HEK293 (cell line): ENCODE results near the gene TTC6.

ENCODE experiments used
- CTCF ChIA-PET: fragments of 350-600 bp; formaldehyde crosslinking; extraction: SDS; loops from one replicate; lab custom pipeline; 2021; ENCODE audit warnings: antibody characterized with exemption; lab: Yijun Ruan, JAX
- POLR2A ChIA-PET: fragments of 300-600 bp; formaldehyde crosslinking; extraction: SDS; loops from one replicate; lab custom pipeline; 2020; ENCODE audit warnings: antibody characterized with exemption, inconsistent platforms; lab: Yijun Ruan, JAX
- H3K27ac ChIP-seq: fragments of 200-500 bp; sonication (Bioruptor generic); 2 replicates; pipeline ENCODE4 v1.5.1; 2014; ENCODE audit warnings: low read depth, low read length, control low read depth, inconsistent platforms; ENCODE audit errors: extremely low read depth
- H3K36me3 ChIP-seq, 2 experiments: fragments of 200-500 bp in 1 of 2; sonication (Bioruptor generic) in 1 of 2; 1 replicate in 1 of 2; 2 replicates in 1 of 2; pipeline ENCODE4 v1.5.1; 2014 to 2017; ENCODE audit warnings: inconsistent platforms in 2 of 2, low read length in 2 of 2; ENCODE audit not compliant: control insufficient read depth in 2 of 2, insufficient read depth in 1 of 2
- H3K4me1 ChIP-seq: fragments of 200-500 bp; sonication (Bioruptor generic); 2 replicates; pipeline ENCODE4 v1.5.1; 2014; ENCODE audit warnings: mild to moderate bottlenecking, low read length, inconsistent platforms; ENCODE audit not compliant: control insufficient read depth, insufficient read depth
- H3K4me3 ChIP-seq: 2 replicates; pipeline ENCODE4 v1.5.1; 2011; ENCODE audit warnings: low read depth, mild to moderate bottlenecking, control low read depth, low read length, moderate library complexity
- H3K9me3 ChIP-seq: fragments of 200-500 bp; sonication (Bioruptor generic); 2 replicates; pipeline ENCODE4 v1.5.1; 2014; ENCODE audit warnings: low read depth, low read length, inconsistent platforms; ENCODE audit not compliant: control insufficient read depth, insufficient read depth
- BCL11A ChIP-seq: fragments of 450-650 bp; formaldehyde crosslinking; IDR thresholded peaks from 2 replicates; pipeline ENCODE4 v1.5.1; 2016; ENCODE audit warnings: low read depth, missing biosample characterization, missing genetic modification characterization
- BCL11B ChIP-seq: fragments of 450-650 bp; formaldehyde crosslinking; IDR thresholded peaks from 2 replicates; pipeline ENCODE4 v1.5.1; 2016; ENCODE audit warnings: low read depth, missing biosample characterization, missing genetic modification characterization
- GFI1B ChIP-seq: fragments of 450-650 bp; formaldehyde crosslinking; IDR thresholded peaks from 2 replicates; pipeline ENCODE4 v1.5.1; 2016; ENCODE audit warnings: missing biosample characterization, missing genetic modification characterization
- KLF16 ChIP-seq: fragments of 450-650 bp; formaldehyde crosslinking; IDR thresholded peaks from 2 replicates; pipeline ENCODE4 v1.5.1; 2017; ENCODE audit warnings: missing biosample characterization, missing genetic modification characterization
- MZF1 ChIP-seq: fragments of 450-650 bp; formaldehyde crosslinking; IDR thresholded peaks from 2 replicates; pipeline ENCODE4 v1.5.1; 2017; ENCODE audit warnings: missing biosample characterization, missing genetic modification characterization, borderline replicate concordance
- PRDM2 ChIP-seq: fragments of 450-650 bp; formaldehyde crosslinking; IDR thresholded peaks from 2 replicates; pipeline ENCODE4 v1.5.1; 2016; ENCODE audit warnings: missing biosample characterization, missing genetic modification characterization, borderline replicate concordance
- ZBTB49 ChIP-seq: fragments of 450-650 bp; formaldehyde crosslinking; IDR thresholded peaks from 2 replicates; pipeline ENCODE4 v1.5.1; 2016; ENCODE audit warnings: missing biosample characterization, missing genetic modification characterization, low read depth
- ZNF184 ChIP-seq: fragments of 450-650 bp; IDR thresholded peaks from 2 replicates; pipeline ENCODE4 v1.5.1; 2018; ENCODE audit warnings: missing biosample characterization, mild to moderate bottlenecking, missing genetic modification characterization
- ZNF19 ChIP-seq: fragments of 450-650 bp; formaldehyde crosslinking; IDR thresholded peaks from 2 replicates; pipeline ENCODE4; 2016; ENCODE audit warnings: missing biosample characterization, missing genetic modification characterization, low read depth
- ZNF280D ChIP-seq: fragments of 450-650 bp; formaldehyde crosslinking; IDR thresholded peaks from 2 replicates; pipeline ENCODE4 v1.5.1; 2016; ENCODE audit warnings: missing biosample characterization, missing genetic modification characterization
- ZNF292 ChIP-seq: fragments of 450-650 bp; formaldehyde crosslinking; IDR thresholded peaks from 2 replicates; pipeline ENCODE4 v1.5.1; 2016; ENCODE audit warnings: low read depth, missing biosample characterization, missing genetic modification characterization, borderline replicate concordance
- ZNF354C ChIP-seq: fragments of 450-650 bp; formaldehyde crosslinking; IDR thresholded peaks from 2 replicates; pipeline ENCODE4 v1.5.1; 2016; ENCODE audit warnings: missing biosample characterization, missing genetic modification characterization, low read depth, borderline replicate concordance
- ZNF510 ChIP-seq: fragments of 450-650 bp; formaldehyde crosslinking; IDR thresholded peaks from 2 replicates; pipeline ENCODE4 v1.5.1; 2018; ENCODE audit warnings: mild to moderate bottlenecking, missing genetic modification characterization, missing biosample characterization; ENCODE audit not compliant: insufficient replicate concordance
- ZNF776 ChIP-seq: fragments of 450-650 bp; formaldehyde crosslinking; IDR thresholded peaks from 2 replicates; pipeline ENCODE4 v1.5.0; 2017; ENCODE audit warnings: missing biosample characterization, missing genetic modification characterization, borderline replicate concordance
- ZNF830 ChIP-seq: fragments of 450-650 bp; IDR thresholded peaks from 2 replicates; pipeline ENCODE4 v1.5.0; 2018; ENCODE audit warnings: missing biosample characterization, missing genetic modification characterization, low read depth, mild to moderate bottlenecking, moderate library complexity
- ZSCAN4 ChIP-seq: fragments of 450-650 bp; formaldehyde crosslinking; IDR thresholded peaks from 2 replicates; pipeline ENCODE4 v1.5.1; 2017; ENCODE audit warnings: missing biosample characterization, missing genetic modification characterization
- TF ChIP-seq, protein P1 (sequence below): fragments of 450-650 bp; formaldehyde crosslinking; IDR thresholded peaks from 2 replicates; pipeline ENCODE4 v1.5.1; 2016; ENCODE audit warnings: missing biosample characterization, missing genetic modification characterization
- TF ChIP-seq, protein P2 (sequence below): fragments of 450-650 bp; formaldehyde crosslinking; IDR thresholded peaks from 2 replicates; pipeline ENCODE4 v1.5.0; 2017; ENCODE audit warnings: missing biosample characterization, missing genetic modification characterization, borderline replicate concordance

TTC6 gene

GRCh38 chr14:37617864-37618365 is 22.5 kb downstream of the TTC6 start (continued):
- TF ChIP-seq ZNF280D (tag by site-specific recombination) (no peak), ZNF830 (no peak), ZNF184 (tag by site-specific recombination) (no peak), MZF1 (tag by site-specific recombination) (no peak), ZNF776 (tag by site-specific recombination) (no peak), ZNF292 (no peak), ZNF354C (tag by site-specific recombination) (no peak), ZBTB49 (tag by site-specific recombination) (no peak), ZNF510 (tag by site-specific recombination) (no peak), PRDM2 (tag by site-specific recombination) (no peak)
- TF ChIP-seq, protein P1, sequence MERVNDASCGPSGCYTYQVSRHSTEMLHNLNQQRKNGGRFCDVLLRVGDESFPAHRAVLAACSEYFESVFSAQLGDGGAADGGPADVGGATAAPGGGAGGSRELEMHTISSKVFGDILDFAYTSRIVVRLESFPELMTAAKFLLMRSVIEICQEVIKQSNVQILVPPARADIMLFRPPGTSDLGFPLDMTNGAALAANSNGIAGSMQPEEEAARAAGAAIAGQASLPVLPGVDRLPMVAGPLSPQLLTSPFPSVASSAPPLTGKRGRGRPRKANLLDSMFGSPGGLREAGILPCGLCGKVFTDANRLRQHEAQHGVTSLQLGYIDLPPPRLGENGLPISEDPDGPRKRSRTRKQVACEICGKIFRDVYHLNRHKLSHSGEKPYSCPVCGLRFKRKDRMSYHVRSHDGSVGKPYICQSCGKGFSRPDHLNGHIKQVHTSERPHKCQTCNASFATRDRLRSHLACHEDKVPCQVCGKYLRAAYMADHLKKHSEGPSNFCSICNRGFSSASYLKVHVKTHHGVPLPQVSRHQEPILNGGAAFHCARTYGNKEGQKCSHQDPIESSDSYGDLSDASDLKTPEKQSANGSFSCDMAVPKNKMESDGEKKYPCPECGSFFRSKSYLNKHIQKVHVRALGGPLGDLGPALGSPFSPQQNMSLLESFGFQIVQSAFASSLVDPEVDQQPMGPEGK (tag by site-specific recombination), result no peak

- peaks cover 9% of the 10 kb centered on the region for H3K9me3 ChIP-seq
- no peak overlapping the region for H3K27ac ChIP-seq
- CTCF ChIA-PET, result interaction anchor here (0.5 kb wide), 1 partner anchor 13 kb away, joined by 3 read pairs; no protein-coding TSS in a partner anchor
- H3K4me1 ChIP-seq, result no peaks in the 10 kb centered on the region
- H3K4me3 ChIP-seq, result no peak overlapping the region
- no peaks in the 10 kb centered on the region for H3K36me3 ChIP-seq
- POLR2A ChIA-PET, result no interaction called here
- TF ChIP-seq GFI1B (tag by site-specific recombination) (no peak), BCL11B (tag by site-specific recombination) (no peak), KLF16 (tag by site-specific recombination) (no peak), ZSCAN4 (no peak), ZNF19 (tag by site-specific recombination) (no peak), BCL11A (tag by site-specific recombination) (no peak)
- TF ChIP-seq, protein P2, sequence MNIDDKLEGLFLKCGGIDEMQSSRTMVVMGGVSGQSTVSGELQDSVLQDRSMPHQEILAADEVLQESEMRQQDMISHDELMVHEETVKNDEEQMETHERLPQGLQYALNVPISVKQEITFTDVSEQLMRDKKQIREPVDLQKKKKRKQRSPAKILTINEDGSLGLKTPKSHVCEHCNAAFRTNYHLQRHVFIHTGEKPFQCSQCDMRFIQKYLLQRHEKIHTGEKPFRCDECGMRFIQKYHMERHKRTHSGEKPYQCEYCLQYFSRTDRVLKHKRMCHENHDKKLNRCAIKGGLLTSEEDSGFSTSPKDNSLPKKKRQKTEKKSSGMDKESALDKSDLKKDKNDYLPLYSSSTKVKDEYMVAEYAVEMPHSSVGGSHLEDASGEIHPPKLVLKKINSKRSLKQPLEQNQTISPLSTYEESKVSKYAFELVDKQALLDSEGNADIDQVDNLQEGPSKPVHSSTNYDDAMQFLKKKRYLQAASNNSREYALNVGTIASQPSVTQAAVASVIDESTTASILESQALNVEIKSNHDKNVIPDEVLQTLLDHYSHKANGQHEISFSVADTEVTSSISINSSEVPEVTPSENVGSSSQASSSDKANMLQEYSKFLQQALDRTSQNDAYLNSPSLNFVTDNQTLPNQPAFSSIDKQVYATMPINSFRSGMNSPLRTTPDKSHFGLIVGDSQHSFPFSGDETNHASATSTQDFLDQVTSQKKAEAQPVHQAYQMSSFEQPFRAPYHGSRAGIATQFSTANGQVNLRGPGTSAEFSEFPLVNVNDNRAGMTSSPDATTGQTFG (tag by site-specific recombination), result no peak
Measured at GRCh38 chr14:37618498-37619028, 23.1 kb downstream of the TTC6 start.
